CD4-positive, alpha-beta T cell treated with Interleukin-21 for 1 hour (primary cell): ENCODE results near the gene MNAT1.
"Not testable (repeated sequence)": the region's sequence is repeated elsewhere in the genome, so short reads cannot be mapped to it uniquely, and the experiment has no call there.

Experiments used
- DNase-seq: peaks from one replicate; pipeline ENCODE4 v3.0.0-alpha.2; 2020

The MNAT1 gene

GRCh38 chr14:60807247-60807646 is 72.7 kb downstream of the MNAT1 start:
- DNase-seq, result no peak

DNA sequence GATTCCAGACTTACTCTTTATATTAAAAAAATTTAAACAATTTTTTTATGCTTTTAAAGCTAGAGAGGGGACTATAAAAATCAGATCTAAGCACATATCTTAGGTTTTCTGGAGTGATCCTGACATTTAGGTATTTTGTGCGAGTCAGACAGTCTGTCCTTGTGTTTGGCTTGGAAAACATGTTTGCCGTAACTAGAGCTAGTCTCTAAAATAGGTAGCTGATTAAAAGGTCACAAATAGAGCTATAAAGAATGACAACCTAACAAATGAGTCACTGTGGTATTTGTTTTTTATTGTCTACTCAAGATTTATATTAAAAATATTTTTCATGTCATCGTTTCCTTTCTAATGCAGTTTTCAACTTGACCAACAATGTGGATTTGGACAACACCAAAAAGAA is 73.4 kb downstream of the MNAT1 start:
- DNase-seq, result no peak

DNA sequence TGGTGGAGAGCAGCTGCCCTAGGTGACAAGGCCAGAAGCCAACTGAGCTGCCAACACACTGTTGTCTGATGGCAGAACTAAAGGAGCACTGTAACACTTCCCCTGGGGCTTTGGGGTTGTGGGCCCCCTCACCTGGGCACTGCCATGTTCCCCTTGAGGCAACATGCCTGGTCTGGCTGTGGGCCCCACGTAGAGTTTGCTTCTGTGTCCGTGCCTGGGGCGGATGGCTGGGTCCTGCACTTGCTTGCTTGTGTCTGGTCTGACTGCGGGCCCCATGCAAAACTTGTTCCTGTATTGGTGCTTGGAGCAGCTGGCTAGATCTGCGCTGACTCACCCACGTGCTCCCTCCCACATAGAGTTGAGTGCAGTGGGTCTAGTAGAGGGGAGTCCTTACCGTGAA is 78.4 kb downstream of the MNAT1 start:
- no peak for DNase-seq

DNA sequence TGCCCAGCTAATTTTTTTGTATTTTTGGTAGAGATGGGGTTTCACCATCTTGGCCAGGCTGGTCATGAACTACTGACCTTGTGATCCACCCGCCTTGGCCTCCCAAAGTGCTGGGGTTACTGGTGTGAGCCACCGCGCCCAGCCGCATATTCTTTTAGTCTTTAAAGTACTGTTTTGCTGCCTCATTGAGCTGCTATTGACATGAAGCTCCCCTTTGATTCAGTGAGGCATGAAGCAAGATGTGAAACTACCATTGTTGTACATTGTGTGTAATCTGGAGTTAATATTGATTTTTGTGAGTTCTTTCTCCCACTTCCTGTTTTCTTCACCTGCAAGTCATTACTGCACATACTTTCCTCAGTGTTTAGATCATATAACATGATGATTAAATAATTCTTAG is 80.8 kb downstream of the MNAT1 start:
- DNase-seq, result no peak

DNA sequence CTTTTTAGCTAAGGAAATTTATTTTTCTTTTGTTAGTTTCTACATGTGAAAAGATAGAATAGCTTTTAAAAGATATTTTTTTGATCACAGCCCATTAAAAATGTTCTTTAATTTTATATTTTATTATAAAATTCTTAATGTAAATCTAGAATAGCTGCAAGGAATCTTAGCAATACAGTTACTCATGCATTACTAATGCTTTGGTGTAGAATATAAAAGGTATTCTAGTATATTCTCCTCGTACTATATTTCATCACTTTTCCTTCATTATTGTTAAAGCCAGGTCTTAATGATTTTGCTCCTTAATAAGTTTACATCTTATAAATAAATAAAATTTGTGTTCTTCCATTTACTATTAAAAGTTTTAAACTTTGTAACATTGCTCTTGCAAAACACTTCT is 82.6 kb downstream of the MNAT1 start:
- no peak for DNase-seq

GRCh38 chr14:60819575-60819974 is 85.0 kb downstream of the MNAT1 start:
- no peak for DNase-seq

- DNase-seq, result no peak
These were observed 104.0 kb downstream of the MNAT1 start for GRCh38 chr14:60838601-60839000.

GRCh38 chr14:60839057-60839456 is 104.5 kb downstream of the MNAT1 start:
- no peak for DNase-seq

GRCh38 chr14:60839657-60840056 is 105.1 kb downstream of the MNAT1 start:
- no peak for DNase-seq

DNA sequence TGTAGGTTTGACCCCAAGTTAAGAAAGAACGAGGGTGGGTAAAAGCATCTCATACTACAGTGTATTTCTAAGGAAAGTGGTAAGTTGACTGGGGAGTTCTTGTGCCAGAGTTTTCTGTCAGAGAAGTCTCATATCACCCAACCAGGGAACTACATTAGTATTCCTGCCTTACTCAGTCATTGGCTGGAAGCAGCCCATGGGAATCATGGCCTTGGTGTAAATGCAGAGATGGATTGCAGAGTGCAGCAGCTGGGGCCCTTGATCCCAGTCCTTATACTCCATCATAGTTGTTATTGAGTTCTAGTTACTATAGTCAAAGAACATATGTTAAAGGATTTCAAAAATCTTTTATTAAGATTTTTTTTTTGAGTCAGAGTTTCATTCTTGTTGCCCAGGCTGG is 105.8 kb downstream of the MNAT1 start:
- DNase-seq, result no peak

- no peak for DNase-seq
These were observed 111.0 kb downstream of the MNAT1 start for GRCh38 chr14:60845523-60845922.

GRCh38 chr14:60848066-60848465 is 113.5 kb downstream of the MNAT1 start:
- DNase-seq, result no peak

GRCh38 chr14:60851692-60852091 is 117.1 kb downstream of the MNAT1 start:
- DNase-seq, result not testable (repeated sequence)

DNA sequence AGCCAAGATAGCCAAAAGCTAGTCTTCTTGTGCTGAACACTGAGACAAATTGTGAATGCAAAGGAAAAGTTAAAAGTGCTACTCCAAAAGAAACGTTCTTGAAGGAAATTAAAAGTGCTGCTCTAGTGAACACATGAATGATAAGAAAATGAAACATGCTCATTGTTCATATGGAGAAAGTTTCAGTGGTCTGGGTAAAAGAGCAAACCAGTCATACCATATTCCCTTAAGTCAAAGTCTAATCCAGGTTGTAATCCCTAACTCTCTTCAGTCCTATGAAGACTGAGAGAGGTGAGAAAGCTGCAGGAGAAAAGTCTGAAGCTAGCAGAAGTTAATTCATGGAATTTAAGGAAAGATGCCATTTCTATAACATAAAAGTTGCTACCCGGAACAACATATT is 121.5 kb downstream of the MNAT1 start:
- no peak for DNase-seq

DNA sequence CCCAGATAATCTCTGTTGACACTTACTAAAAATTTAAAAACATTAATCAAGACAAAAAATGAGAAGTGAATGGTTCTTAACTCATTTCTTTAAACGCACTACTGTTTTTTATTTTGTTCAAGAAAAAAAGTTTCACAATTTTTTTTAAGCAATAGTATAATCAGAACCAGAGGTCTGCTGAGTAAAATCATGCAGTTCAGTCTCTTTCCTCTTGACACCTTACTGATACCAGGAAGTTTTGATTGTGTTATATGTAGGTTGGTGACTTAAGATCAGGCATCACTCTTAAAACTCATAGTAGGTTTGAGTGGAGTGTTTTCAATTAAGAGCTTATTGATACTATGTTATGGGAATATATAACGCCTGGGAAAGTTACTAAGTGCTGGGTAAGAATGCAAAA is 125.0 kb downstream of the MNAT1 start:
- DNase-seq, result no peak

DNA sequence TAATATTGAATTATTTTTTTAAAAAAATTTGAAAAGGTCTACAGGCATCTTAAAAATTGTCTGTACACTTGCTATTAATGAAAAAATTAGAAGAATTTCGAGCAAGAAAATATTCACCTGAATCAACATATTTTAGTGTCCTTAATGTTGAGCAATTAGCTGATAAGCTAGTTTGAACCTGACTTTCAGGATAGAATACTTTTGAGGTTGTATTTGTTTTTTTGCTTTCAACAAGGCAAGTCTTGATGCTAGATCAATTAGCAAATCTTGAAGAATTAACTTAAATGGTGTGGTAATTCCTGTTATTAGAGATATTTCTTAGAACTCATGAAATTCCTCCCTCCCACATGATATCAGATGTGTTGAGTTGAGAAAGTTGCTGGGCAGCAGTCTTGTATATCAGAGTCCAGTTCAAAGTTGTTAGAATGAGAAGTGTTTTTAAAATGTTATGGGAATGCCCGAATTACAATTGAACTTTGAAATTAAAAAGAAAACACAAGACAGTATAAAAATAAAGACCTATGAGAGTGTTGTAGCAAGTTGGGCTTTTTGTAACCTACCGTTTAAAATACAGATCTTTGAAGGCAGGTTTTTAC is 127.1 kb downstream of the MNAT1 start:
- DNase-seq, result no peak

- DNase-seq, result no peak
These were observed 127.7 kb downstream of the MNAT1 start for GRCh38 chr14:60862283-60862682.

- no peak for DNase-seq
These were observed 128.7 kb downstream of the MNAT1 start for GRCh38 chr14:60863249-60863648.

DNA sequence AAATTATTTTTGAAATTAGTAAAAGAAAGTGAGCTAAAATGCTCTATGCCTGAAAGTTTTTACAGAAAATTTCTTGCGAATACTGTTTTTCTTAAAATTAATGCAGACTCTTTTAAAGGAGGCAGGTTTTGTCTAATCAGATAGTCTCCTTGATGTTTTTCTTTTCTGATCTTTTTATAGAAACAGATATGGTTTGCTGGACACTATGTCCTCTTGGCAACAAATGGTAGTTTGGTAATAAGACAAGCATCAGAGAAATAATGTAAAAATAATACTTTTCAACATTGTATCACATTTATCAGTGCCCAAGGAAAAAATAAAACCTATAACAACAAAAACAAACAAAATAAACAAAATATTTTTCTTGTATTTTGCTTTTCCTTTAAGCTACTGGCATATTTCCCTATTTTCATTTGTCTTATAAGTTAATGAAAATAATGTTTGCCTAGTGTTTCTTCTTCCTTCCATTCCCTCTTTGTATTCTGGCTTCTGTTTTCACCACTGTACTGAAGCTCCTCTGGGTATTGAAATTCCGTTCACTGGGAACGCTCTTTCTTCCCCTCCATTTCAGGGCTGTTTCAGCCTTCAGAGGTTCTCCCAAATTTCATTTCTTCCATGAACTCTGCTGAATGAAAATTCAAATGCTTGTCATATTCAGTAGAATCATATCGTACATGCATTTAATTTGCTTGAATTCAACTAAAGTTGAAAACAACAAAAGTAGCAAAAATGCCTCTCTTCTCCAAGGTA is 131.0 kb downstream of the MNAT1 start:
- DNase-seq, result no peak

DNA sequence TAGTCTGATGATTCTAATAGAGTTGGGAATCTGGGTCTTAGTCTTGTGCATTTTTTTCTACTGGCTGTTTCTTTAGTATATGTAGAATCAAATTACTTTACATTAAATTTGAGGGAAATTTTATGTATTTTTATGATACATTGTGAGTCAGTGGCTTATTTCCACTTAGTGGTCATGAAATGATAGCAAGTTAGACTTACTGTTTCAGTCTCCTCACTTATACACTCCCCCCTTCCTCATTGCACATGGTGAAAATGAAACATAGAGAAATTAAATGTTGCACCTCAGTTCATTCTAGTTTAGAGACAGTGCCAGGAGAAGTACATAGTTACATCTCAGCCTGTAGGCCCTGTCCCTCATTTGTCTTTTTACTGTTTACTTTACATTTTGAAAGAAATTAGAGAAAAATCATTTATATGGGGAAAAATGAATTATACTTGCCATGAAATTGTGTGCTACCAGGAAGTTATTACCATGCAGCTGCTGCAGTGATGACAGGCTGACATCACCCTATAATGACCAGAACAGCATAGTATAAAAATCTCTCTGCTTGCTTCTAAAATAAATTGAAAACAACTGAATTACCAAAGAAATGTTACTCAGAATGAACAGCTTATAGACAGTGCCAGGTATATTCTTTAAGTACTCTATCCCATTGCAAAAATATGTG is 133.1 kb downstream of the MNAT1 start:
- no peak for DNase-seq

DNA sequence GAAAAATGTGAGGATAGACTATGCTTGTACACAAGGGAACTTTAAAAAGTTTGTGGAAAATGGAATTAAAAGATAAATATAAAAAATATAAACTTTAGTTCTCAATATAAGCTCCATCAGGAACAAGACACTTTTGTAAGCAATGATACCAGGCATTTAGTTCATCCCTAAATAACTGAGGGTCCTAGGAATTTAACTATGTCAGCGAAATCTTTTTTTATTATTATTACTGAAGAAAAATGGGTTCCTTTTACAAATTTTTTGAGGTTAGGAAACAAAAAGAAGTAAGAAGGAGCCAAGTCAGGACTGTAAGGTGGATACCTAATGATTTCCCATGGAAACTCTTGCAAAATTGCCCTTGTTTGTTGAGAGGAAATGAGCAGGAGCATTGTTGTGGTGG is 143.6 kb downstream of the MNAT1 start:
- DNase-seq, result no peak

- no peak for DNase-seq
These were observed 144.0 kb downstream of the MNAT1 start for GRCh38 chr14:60878536-60878935.

DNA sequence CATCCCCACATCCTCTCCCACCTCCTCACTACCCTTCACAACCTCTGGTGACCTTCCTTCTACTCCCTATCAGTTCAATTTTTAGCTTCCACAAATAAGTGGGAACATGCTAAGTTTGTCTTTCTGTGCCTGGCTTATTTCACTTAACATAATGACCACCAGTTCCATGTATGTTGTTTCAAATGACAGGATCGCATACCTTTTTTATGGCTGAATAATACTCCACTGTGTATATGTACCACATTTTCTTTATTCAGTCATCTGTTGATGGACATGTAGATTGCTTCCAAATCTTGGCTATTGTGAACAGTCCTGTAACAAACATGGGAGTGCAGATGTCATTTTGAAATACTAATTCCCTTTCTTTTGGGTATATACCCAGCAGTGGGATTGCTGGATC is 147.7 kb downstream of the MNAT1 start:
- DNase-seq, result no peak

GRCh38 chr14:60884134-60884533 is 149.6 kb downstream of the MNAT1 start:
- DNase-seq, result no peak
